GM18858 (cell line): ENCODE measurements around the gene HOXA9.

Experiments used
- ATAC-seq: cut with Tn5 transposase; IDR thresholded peaks from one replicate; pipeline ENCODE4 v1.9.1; 2021; ENCODE audit not compliant: unreplicated experiment

The HOXA9 gene

DNA sequence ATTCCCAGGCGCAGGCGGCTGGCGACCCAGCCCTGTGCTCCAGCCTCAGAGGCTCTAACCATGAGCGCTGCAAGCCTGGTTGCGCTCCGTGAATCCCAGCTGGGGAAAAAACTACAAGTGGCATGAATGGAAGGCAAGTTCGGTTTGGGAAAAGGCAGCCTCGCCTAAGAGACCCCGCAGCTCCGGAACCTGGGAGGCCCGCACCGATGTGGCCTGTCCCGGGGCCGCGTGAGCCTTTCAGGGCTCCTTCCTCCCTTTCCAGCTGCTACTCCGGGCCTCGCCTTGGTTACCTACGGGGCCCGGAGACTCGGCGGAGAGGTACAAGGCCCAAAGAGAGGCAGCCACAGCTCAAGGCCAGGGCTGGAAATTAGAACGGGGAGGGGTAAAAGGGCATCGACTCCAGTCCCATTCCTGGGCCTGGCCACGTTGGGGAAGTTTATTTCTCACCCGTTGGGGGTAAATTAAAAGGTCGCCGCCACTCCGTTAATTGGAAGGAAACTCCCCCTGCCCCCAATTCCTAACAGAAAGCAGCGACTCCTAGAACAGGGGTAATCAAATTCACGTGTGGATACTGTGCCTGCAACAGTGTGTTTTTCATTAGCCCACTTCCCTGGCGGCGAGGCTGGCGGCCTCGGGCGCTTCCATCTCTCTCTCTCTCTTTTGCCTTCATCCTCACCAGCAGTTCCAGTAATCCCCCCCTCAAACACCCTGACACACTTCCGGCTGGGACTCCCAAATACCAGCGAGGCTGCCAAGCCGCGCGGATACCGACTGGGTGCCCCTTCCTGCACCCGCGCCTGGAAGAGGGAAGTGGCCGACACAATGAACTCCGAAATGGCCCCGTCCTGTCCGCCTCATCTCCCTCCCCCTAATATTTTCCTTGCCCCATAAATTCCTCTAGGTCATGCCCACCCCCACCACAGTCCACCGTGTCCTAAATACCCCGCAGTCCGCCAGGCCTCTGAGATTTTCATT lies 1.5 kb upstream of the HOXA9 start:
- ATAC-seq, result no peak

- ATAC-seq, result no peak
Observed at GRCh38 chr7:27165996-27166530, 726 bp upstream of the HOXA9 start.

GRCh38 chr7:27164367-27165088 lies 809 bp downstream of the HOXA9 start:
- ATAC-seq, result no peak

- no peak for ATAC-seq
Observed at GRCh38 chr7:27164045-27164366, 1.3 kb downstream of the HOXA9 start.

GRCh38 chr7:27163288-27164044 lies 1.9 kb downstream of the HOXA9 start:
- no peak for ATAC-seq

GRCh38 chr7:27162561-27163287 lies 2.6 kb downstream of the HOXA9 start:
- no peak for ATAC-seq

GRCh38 chr7:27161721-27162560 lies 3.4 kb downstream of the HOXA9 start:
- ATAC-seq, result no peak

- no peak for ATAC-seq
Observed at GRCh38 chr7:27161214-27161720, 4.1 kb downstream of the HOXA9 start.

DNA sequence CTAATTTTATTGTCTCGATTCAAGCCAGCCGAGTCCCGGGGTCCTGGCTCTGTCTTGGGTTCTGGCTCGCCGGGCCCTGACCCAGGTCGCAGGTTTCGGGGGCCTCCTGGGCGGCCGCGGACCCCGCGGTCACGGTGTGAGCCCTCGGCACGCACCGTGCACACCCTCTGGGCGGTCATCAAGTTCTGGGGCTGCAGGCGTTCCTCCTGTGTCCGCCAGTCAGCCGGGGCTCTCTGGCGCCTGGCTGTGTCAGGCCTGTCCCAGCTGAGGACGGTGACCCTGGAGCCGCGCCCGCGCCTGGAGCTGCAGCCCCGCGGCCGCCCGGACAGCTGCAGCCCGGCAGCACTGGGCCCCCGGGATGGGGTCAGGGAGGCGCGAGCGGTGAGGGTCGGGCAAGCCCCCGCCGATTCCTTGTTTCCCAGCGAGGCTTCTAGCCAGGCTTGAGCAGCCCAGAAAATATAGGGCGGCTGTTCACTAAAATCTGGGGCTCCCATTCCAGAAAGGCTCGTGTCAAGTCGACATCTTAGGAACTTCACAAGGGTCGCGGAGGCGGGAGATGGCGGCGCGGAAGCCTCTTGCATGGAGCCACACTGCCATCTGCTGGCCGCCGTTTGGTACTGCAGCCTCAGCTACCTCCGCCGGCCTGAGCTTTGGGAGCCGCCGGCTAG lies 4.7 kb downstream of the HOXA9 start:
- no peak for ATAC-seq

- ATAC-seq, result no peak
Observed at GRCh38 chr7:27160145-27160545, 5.2 kb downstream of the HOXA9 start.

GRCh38 chr7:27159266-27160144 lies 5.8 kb downstream of the HOXA9 start:
- no peak for ATAC-seq

DNA sequence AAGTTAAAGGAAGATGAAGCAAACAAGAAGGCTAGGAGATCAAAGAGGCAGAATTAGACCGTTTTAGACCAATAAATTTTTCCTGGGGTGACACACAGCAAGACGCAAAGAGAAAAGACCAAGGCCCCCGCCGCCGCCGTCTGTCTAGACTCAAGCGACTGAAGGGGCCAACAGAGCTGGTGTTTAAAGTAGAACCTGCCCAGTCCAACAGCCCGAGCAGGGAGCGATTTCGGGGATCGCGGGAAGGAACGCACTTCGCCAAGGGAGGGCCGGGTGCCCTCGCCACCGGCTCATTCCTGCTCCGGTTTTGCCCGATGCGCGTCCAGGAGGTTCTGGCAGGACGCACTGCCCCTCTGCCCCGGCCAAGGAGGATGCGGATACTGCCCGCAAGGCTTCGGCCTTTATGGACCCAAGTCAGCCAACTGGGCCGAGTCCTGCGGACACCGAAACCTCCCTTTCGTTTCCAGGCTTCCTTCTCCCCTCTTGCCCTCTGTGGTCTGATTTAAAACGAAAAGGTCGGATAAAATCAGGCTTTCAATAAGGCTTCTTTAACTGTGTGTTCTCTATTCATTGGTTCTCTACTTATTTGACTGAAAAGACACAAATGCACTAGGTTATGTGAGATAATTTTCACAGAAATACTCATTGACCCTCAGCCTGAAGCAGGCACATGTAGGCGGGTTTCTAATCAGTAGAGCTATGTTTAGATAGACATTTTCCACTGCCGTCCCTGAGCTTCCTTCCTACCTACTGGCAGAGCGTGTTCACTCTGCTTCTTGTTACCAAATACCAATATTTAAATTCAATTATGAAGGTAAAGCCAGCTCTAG lies 6.7 kb downstream of the HOXA9 start:
- no peak for ATAC-seq

DNA sequence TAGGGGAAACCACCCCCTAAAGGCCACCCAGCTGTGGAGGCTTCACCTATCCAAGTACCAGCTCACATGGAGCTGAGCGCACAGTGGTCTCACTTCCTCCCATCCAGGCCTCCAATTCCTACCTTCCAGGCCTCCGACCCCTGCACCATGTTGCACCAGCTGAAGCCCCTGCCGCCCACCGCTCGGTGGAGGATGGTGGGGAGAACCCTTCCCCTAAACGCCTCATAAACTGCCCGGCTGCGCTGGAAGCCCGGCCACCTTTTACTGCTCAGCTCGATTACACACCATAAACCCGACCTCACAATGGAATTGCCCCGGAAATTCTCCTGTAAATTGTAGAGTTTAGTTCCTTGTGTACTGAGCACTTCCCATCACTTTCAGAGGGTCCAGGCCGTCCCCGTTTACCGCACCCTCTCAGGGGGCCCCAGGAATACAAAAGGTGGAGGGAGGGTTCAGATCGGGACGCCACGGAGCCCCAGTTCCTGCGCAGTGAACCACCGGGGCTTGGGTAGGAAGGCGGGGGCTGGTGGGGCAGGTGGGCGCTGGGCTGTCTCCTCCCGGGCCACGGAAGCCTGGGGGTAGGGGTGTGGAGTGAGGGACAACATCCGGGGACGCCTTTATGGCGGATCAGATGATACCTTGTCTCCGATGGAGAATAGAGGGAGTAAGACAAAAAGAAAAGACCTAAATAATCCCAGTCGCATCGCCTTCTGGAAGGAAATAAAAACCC lies 7.5 kb downstream of the HOXA9 start:
- ATAC-seq, result no peak

DNA sequence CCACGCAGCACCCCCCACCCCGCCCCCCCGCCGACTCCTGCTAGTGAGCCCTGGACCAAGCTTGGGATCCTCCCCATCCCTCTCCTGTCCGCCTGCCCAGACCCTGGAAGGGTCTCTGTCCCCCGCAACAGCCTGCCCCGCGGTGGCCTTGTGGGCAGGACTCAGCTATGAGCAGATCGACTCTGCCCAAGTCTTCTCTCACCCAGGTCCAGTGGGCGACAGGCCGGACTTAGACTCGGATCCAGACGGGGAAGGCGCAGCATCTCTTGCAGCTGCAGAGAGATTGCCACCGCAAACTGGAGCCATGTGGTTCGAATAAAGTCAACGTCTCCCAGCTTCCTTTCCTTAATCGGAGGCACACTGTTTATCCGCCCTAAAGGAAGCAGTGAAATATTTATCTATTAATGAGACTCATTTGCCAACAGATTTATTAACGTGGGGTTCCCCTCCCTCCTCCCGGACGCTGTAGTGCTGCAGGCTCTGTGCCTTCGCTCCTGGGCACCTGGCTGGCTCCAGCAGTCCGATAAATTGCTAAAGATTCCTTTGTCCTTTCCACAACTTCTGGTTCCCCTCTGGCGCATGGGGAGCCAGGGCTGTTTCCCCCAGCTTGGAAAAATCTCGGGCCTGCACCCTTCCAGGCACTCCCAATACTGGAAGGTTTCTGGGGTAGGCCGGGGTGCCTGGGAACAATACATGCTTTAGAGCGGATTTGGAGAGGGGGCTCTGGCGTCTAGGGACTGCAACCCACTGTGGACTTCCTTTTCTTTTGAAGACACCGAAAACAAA lies 8.2 kb downstream of the HOXA9 start:
- no peak for ATAC-seq

DNA sequence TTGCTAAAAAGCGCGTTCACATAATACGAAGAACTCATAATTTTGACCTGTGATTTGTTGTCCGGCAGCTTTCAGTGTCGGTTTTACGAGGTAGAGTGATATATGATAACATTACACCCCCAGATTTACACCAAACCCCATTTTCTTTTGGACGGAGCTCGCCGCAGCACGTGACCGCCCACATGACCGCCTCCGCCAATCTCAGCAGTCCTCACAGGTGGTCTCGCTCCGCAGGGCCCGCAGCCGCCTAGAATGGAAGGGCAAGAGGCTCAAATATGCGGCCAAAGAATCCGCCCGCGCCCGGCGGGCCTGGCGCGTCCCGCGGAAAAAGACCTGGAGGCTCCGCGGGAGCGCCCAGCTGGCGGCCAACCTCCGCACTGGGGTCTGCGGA lies 8.8 kb downstream of the HOXA9 start, which contains the start of gene HOXA7:
Gene HOXA7 (minus strand): TSS at position 168 of the 391 bp plus-strand sequence. CDS start 130 bp downstream, at position 38.
- ATAC-seq, result no peak
